ENCODE data around the gene PACRG.

GRCh38 chr6:163133691-163134090 lies 405.9 kb downstream of the PACRG start:
- TF ChIP-seq POLR2AphosphoS5 (IDR thresholded peaks at IDR 0.05; ENCODE audit: low read depth, low read length) = no peak
- no peak for TF ChIP-seq POLR2A (IDR thresholded peaks at IDR 0.05; ENCODE audit: control extremely low read depth in 1 of 2, low read depth in 2 of 2, low read length in 2 of 2)
- TF ChIP-seq NANOG (IDR thresholded peaks at IDR 0.05; ENCODE audit: insufficient read depth, low read depth, low read length, poor library complexity, severe bottlenecking) = no peak
- TF ChIP-seq CTCF (IDR thresholded peaks at IDR 0.05; ENCODE audit: control extremely low read depth in 1 of 3, insufficient read depth in 1 of 3, low read depth in 1 of 3, low read length in 3 of 3) = no peak
- no peak for TF ChIP-seq EZH2 (IDR thresholded peaks at IDR 0.05; ENCODE audit: low read depth, low read length, severe bottlenecking)
